Activated CD8-positive, alpha-beta T cell treated with anti-CD3 and anti-CD28 coated beads, Interleukin-2, amount 10 ng/mL, durations not matched to agents 7 days and 5 days (primary cell): ENCODE measurements around the gene TTK. TPM values are rescaled to one million over a fixed set of nuclear protein-coding genes. Genes with fewer than 3 reads are reported as not detected.

Experiments
- ATAC-seq: fragments of 150-1000 bp; cut with Tn5 transposase; one replicate; pipeline ENCODE4 v1.10.0; 2021; ENCODE audit warnings: moderate library complexity
- CTCF ChIA-PET: fragments of 350-600 bp; sonication (Branson Sonifier 250); formaldehyde crosslinking; loops from one replicate; lab custom pipeline; 2021; ENCODE audit warnings: antibody characterized with exemption; lab: Charles Lee
- POLR2A ChIA-PET: fragments of 350-600 bp; sonication (Branson Sonifier 250); formaldehyde crosslinking; loops from one replicate; lab custom pipeline; 2021; ENCODE audit warnings: antibody characterized with exemption; lab: Charles Lee
- DNase-seq: peaks from one replicate; pipeline ENCODE4 v3.0.0-alpha.2; 2020
- H3K27ac Mint-ChIP-seq: one replicate; pipeline ENCODE4 v1.8.0; 2021; ENCODE audit warnings: mild to moderate bottlenecking, mixed read lengths
- H3K27me3 Mint-ChIP-seq: one replicate; pipeline ENCODE4 v1.8.0; 2021; ENCODE audit warnings: low read depth, mixed read lengths
- H3K36me3 Mint-ChIP-seq: one replicate; pipeline ENCODE4 v1.8.0; 2021; ENCODE audit warnings: low read depth, mixed read lengths
- H3K4me1 Mint-ChIP-seq: one replicate; pipeline ENCODE4 v1.8.0; 2021; ENCODE audit warnings: low read depth, mixed read lengths
- H3K4me3 Mint-ChIP-seq: one replicate; pipeline ENCODE4 v1.8.0; 2021; ENCODE audit warnings: mild to moderate bottlenecking, mixed read lengths
- H3K9me3 Mint-ChIP-seq: one replicate; pipeline ENCODE4 v1.8.0; 2022; ENCODE audit warnings: mixed read lengths; ENCODE audit not compliant: insufficient read depth
- total RNA-seq, 2 experiments: library from RNA; stranded (reverse); gene quantifications; one replicate each; pipeline ENCODE4 v1.2.3, GENCODE V29; 2021

TTK gene
- 10 to 100 TPM; 40.9 to 47.8 TPM for total RNA-seq

DNA sequence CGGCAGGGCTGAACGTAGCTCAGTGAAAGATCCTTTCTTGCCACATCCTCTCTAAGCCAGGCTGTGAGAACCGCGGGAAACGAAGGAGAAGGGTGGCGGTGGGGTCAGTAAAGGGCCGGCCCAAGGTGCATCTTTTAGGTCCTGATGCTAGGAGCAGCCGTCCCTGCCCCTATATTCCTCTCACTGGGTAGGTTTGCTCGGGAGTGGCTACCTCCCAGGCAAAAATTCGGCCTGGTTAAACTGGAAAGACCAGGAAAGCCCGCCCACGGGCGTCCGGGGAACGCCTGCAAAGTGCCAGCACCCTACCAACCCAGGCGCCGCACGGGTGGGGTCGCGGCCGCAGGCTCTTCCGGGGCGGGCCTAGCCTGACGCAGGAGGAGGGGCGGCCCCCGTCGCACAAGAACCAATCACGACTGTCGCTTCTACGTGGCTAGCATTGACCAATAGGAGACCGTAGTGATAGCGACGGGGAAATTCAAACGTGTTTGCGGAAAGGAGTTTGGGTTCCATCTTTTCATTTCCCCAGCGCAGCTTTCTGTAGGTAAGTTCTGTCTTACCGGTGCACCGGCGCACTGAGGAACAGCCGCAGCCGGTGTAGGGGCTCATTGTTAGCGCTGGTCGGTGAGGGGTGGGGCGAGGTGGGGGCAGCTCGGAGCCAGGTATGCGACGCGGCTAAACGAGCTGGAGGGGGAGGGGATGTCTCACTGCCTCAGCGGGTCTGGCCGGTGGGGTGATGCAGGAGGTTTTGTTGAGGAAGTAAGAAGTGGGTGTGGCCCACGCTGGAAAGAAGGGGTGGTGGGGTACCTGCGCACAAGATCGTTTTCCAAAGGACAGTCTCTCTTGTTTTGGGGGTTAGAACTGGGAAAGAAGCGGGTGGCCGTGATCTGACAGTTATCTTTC, at the start of gene TTK:
Gene TTK (plus strand): TSS at position 477 of the 900 bp plus-strand sequence. CDS start 1,195 bp downstream, outside the sequence.
- H3K27ac Mint-ChIP-seq, result peak within 1 kb of the TSS; percentile 99
- H3K27me3 Mint-ChIP-seq, result peaks cover 3% of the 10 kb centered on the region
- H3K36me3 Mint-ChIP-seq, result peaks cover 32% of the 10 kb centered on the region
- ChIA-PET POLR2A (interaction anchor here (0.6 to 2.0 kb wide), 12 partner anchors 8 to 102 kb away, joined by 3 to 14 read pairs (median 4); partner anchors contain the start of gene BCKDHB), CTCF (interaction anchor here (0.9 to 13.0 kb wide), 9 partner anchors 16 to 136 kb away, joined by 3 to 108 read pairs (median 6); no protein-coding TSS in a partner anchor)
- DNase-seq, result peak; percentile 95
- H3K4me3 Mint-ChIP-seq, result peak within 1 kb of the TSS; percentile 92
- peak; percentile 98 for ATAC-seq
- H3K9me3 Mint-ChIP-seq, result no peaks in the 10 kb centered on the region
- H3K4me1 Mint-ChIP-seq, result peaks cover 44% of the 10 kb centered on the region

DNA sequence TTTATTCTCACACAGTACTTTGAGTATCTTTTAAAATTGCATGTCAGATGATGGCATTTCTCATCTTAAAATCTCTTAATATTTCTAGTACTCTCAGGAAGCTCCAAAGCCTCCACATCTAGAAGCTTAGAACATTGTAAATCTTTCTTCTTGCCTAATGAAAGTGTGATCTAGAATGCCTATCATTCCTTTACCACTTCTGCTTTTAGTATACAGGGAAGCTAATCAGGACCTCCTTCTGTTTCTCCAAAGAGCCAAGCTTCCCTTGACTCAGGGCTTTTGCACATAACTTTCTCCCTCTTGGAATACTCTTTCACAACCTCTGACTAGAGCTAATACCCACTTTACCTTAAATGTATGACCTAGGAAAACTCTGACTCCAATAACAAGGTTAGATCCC, 49.6 kb upstream of the TTK start:
- ChIA-PET CTCF (interaction anchor here (1.0 to 1.4 kb wide), 2 partner anchors 9 to 49 kb away, joined by 6 to 8 read pairs; no protein-coding TSS in a partner anchor), POLR2A (no interaction called here)
- DNase-seq (no peak), ATAC-seq (no peak)
- peaks cover 19% of the 10 kb centered on the region for H3K27me3 Mint-ChIP-seq
- no peaks in the 10 kb centered on the region for H3K9me3 Mint-ChIP-seq
- no peaks in the 10 kb centered on the region for H3K4me1 Mint-ChIP-seq
- H3K4me3 Mint-ChIP-seq, result no peak overlapping the region
- H3K36me3 Mint-ChIP-seq, result peaks cover 2% of the 10 kb centered on the region
- no peak overlapping the region for H3K27ac Mint-ChIP-seq

DNA sequence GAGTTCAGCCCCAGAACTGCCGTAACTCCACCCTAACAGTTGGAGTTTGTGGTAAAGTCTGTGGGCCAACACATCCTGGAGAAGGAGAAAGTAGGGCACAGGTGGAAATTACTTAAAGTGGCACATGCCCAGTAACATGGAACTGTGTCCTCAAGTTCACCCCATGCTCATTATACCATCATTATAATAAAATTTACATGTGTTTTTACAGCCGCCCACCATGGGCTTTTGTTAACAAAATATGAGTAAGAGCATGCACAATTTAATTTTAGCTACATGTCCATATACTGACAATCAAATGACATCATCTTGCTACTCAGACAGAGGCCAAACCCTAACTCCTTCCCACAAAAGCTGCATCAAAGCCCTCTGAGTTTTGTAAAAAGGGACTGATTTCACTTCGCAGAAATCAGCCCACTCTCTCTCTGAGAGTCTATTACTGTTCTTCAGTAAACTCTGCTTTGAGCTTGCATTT, 39.8 kb upstream of the TTK start:
- H3K9me3 Mint-ChIP-seq, result peaks cover 6% of the 10 kb centered on the region
- CTCF ChIA-PET, result interaction anchor here (0.6 to 1.8 kb wide), 3 partner anchors 11 to 45 kb away, joined by 3 to 14 read pairs (median 3); no protein-coding TSS in a partner anchor
- H3K27me3 Mint-ChIP-seq, result peaks cover 25% of the 10 kb centered on the region
- H3K4me3 Mint-ChIP-seq, result no peak overlapping the region
- no peak overlapping the region for H3K27ac Mint-ChIP-seq
- peak; percentile 69 for ATAC-seq
- H3K36me3 Mint-ChIP-seq, result no peaks in the 10 kb centered on the region
- POLR2A ChIA-PET, result interaction anchor here (1.7 kb wide), 1 partner anchor 39 kb away, joined by 5 read pairs; the partner anchor contains the start of gene TTK
- no peak for DNase-seq
- H3K4me1 Mint-ChIP-seq, result peaks cover 11% of the 10 kb centered on the region

DNA sequence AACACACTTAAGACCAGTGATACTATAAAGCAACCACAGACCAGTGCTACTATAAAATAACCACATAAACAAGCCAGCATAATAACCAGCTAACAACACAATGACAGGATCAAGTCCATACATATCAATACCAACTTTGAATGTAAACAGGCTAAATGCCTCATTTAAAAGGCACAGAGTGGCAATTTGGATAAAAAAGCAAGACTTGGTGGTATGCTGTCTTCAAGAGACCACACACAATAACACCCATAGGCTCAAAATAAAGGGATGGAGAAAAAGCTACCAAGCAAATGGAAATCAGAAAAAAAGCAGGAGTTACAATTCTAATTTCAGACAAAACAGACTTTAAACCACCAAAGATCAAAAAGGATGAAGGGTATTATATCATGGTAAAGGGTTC, 37.3 kb upstream of the TTK start:
- Mint-ChIP-seq H3K9me3 (peaks cover 9% of the 10 kb centered on the region), H3K27me3 (peaks cover 16% of the 10 kb centered on the region), H3K27ac (no peak overlapping the region), H3K36me3 (no peaks in the 10 kb centered on the region), H3K4me1 (peaks cover 11% of the 10 kb centered on the region), H3K4me3 (no peak overlapping the region)
- no peak for ATAC-seq
- ChIA-PET CTCF (interaction anchor here (0.9 kb wide), 1 partner anchor 18 kb away, joined by 4 read pairs; no protein-coding TSS in a partner anchor), POLR2A (no interaction called here)
- no peak for DNase-seq

DNA sequence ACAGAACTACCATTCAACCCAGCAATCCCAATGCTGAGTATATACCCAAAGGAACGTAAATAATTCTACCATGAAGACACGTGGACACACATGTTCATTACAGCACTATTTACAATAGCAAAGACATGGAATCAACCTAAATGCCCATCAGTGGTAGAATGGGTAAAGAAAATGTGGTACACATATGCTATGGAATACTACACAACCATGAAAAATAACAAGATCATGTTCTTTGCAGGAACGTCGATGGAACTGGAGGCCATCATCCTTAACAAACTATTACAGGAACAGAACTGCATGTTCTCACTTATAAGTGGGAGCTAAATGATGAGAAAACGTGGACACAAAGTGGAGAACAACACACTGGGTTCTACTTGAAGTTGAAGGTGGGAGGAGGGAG, 34.7 kb upstream of the TTK start:
- Mint-ChIP-seq H3K27ac (no peak overlapping the region), H3K27me3 (peaks cover 17% of the 10 kb centered on the region), H3K36me3 (no peaks in the 10 kb centered on the region), H3K4me3 (no peak overlapping the region), H3K4me1 (peaks cover 4% of the 10 kb centered on the region), H3K9me3 (peaks cover 9% of the 10 kb centered on the region)
- POLR2A ChIA-PET, result no interaction called here
- no peak for DNase-seq
- CTCF ChIA-PET, result interaction anchor here (1.1 kb wide), 1 partner anchor 21 kb away, joined by 3 read pairs; no protein-coding TSS in a partner anchor
- ATAC-seq, result no peak

DNA sequence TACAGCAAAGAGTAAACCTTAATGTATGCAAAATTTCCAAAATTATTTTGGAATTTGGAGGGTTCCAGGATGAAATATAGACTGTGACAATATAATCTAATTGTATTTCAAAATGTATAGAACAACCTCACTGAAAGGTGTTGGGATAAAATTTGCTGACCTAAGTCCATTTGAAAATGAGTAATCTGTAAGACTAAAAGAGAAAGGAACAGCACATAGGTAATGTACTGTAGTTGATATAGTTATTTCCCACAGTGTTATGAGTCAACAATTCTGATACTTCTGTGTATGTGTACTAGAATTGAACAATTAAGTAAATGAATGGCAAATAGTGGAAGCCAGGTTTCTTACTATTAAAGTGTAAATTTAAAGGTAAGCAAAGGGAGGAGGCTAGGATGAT, 33.3 kb upstream of the TTK start:
- POLR2A ChIA-PET, result no interaction called here
- no peaks in the 10 kb centered on the region for H3K36me3 Mint-ChIP-seq
- H3K4me1 Mint-ChIP-seq, result no peaks in the 10 kb centered on the region
- CTCF ChIA-PET, result no interaction called here
- peaks cover 21% of the 10 kb centered on the region for H3K27me3 Mint-ChIP-seq
- H3K4me3 Mint-ChIP-seq, result no peak overlapping the region
- peaks cover 9% of the 10 kb centered on the region for H3K9me3 Mint-ChIP-seq
- no peak overlapping the region for H3K27ac Mint-ChIP-seq
- DNase-seq (no peak), ATAC-seq (no peak)

DNA sequence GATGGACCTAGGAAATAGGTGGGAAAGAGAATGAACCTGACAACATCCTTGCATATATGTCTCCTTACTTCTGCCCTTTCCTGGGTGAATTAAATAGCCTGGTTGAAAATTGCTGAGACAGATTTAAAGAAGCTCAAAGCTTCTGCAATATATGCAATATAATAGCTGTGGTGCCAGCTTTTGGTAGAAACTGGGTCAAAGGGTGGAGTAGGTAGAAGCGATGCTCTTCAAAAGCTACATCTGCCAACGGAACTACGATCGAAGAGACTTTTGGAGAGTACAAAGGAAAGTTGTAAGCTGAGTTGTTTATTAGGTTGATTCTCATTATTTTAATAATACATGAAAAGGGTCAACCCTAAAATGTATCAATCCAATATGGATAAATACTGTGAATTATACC, 22.8 kb upstream of the TTK start:
- ATAC-seq, result no peak
- Mint-ChIP-seq H3K27me3 (peaks cover 9% of the 10 kb centered on the region), H3K4me3 (no peak overlapping the region), H3K27ac (no peak overlapping the region), H3K4me1 (peaks cover 4% of the 10 kb centered on the region), H3K9me3 (no peaks in the 10 kb centered on the region), H3K36me3 (no peaks in the 10 kb centered on the region)
- POLR2A ChIA-PET, result interaction anchor here (1.2 kb wide), 1 partner anchor 22 kb away, joined by 7 read pairs; the partner anchor contains the start of gene TTK
- CTCF ChIA-PET, result interaction anchor here (1.0 to 1.8 kb wide), 5 partner anchors 23 to 111 kb away, joined by 3 to 14 read pairs (median 3); partner anchors contain the start of gene TTK
- no peak for DNase-seq

DNA sequence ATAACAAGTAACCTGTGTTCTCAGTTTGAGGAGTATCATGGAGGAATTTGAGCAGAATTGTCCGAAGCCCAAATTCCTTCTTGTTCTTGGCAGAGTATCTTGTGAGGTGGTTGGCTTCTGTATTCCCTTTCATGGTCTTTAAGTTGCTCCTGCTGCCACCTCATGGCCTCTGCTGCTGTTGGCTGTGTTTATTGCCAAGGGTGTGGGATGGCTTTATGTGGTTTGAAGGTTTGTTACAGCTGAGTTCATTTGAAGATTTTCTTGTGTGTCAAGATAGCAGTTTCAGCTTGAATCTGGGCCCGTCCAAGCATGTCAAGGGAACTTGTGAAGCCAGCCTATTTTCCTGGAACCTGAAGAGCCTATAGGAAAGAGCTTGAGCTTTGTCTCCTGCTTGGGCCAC, 20.2 kb upstream of the TTK start:
- Mint-ChIP-seq H3K36me3 (no peaks in the 10 kb centered on the region), H3K27me3 (peaks cover 3% of the 10 kb centered on the region), H3K4me1 (peaks cover 4% of the 10 kb centered on the region), H3K9me3 (no peaks in the 10 kb centered on the region), H3K27ac (no peak overlapping the region), H3K4me3 (no peak overlapping the region)
- ATAC-seq, result no peak
- CTCF ChIA-PET, result interaction anchor here (1.5 to 3.5 kb wide), 3 partner anchors 17 to 38 kb away, joined by 4 to 24 read pairs (median 9); partner anchors contain the start of gene ELOVL4
- POLR2A ChIA-PET, result no interaction called here
- DNase-seq, result no peak

DNA sequence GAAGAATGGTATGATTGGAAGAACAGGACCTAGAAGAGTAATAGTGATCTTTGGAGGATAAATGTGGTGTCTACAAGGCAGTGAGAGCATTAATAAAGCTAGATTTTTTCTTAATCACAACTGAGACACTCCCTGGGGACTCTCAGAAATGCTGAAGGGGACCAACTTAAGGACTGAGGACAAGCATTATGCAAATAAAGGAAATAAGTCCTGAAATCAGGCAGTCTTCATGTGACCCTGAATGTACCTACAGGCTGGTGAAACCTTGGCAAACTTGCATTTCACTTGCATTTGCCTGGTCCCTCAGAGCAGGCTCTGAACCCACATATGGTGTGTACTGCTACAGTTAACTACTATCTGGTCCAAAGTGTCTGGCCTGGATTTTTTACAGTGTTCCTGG, 19.3 kb upstream of the TTK start:
- DNase-seq (no peak), ATAC-seq (no peak)
- H3K27ac Mint-ChIP-seq, result no peak overlapping the region
- no peak overlapping the region for H3K4me3 Mint-ChIP-seq
- POLR2A ChIA-PET, result no interaction called here
- no peaks in the 10 kb centered on the region for H3K9me3 Mint-ChIP-seq
- no peaks in the 10 kb centered on the region for H3K36me3 Mint-ChIP-seq
- peaks cover 4% of the 10 kb centered on the region for H3K4me1 Mint-ChIP-seq
- CTCF ChIA-PET, result interaction anchor here (1.5 to 3.5 kb wide), 3 partner anchors 16 to 39 kb away, joined by 4 to 24 read pairs (median 9); partner anchors contain the start of gene ELOVL4
- peaks cover 2% of the 10 kb centered on the region for H3K27me3 Mint-ChIP-seq

DNA sequence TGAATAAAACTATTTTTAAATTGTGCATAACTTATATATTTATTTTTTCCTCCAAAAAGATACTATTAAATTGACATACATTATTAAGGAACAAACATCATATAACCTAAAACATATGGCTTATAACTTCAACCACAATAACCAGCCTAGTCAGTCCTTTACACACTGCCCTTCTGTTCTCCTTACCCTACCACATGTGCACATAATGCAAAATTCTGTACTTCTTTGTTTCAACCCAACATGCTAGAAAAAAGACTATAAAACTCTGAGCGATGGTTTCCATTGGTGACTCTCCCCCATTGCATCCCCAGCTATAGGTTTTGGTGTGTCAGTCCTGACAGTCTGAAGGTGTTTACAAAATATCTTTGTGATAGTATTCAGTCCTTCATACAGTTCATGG, 14.8 kb upstream of the TTK start:
- DNase-seq (no peak), ATAC-seq (no peak)
- Mint-ChIP-seq H3K4me3 (no peak overlapping the region), H3K9me3 (no peaks in the 10 kb centered on the region), H3K27me3 (peaks cover 4% of the 10 kb centered on the region), H3K4me1 (no peaks in the 10 kb centered on the region), H3K36me3 (no peaks in the 10 kb centered on the region), H3K27ac (no peak overlapping the region)
- POLR2A ChIA-PET, result no interaction called here
- CTCF ChIA-PET, result interaction anchor here (1.1 kb wide), 1 partner anchor 40 kb away, joined by 7 read pairs; no protein-coding TSS in a partner anchor

DNA sequence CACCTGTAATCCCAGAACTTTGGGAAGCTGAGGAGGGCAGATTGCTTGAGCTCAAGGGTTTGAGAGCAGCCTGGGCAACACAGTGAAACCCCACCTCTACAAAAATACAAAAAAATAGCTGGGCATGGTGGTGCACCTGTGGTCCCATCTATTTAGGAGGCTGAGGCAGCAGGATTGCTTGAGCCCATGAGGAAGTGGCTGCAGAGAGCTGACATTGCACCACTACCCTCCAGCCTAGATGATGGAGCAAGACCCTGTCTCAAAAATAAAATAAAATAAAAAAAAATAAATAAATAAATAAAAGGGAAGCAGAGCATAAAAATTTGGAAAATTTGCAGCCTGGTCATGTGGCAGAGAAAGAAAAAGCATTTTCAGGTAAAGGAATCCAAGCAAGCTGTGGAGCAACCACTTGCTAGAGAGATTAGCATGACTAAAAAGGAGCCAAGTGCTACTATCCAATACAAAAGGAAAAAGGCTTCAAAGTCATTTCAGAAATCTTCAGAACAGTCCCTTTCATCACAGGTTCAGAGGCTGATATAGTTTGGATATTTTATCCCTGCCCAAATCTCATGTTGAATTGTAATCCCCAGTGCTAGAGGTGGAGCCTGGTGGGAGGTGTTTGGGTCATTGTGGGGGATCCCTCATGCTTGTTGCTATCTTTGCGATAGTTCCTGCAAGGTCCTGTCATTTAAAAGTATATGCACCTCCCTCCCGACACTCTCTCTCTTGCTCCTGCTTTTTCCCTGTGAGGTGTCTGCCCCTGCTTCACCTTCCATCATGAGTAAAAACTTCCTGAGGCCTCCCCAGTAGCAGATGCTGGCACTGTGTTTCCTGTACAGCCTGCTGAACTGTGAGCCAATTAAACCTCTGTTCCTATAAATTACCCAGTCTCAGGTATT, 11.2 kb upstream of the TTK start:
- no peak overlapping the region for H3K27ac Mint-ChIP-seq
- H3K9me3 Mint-ChIP-seq, result no peaks in the 10 kb centered on the region
- DNase-seq (no peak), ATAC-seq (no peak)
- POLR2A ChIA-PET, result no interaction called here
- peaks cover 17% of the 10 kb centered on the region for H3K27me3 Mint-ChIP-seq
- no peaks in the 10 kb centered on the region for H3K4me1 Mint-ChIP-seq
- no peak overlapping the region for H3K4me3 Mint-ChIP-seq
- CTCF ChIA-PET, result interaction anchor here (1.0 kb wide), 1 partner anchor 44 kb away, joined by 6 read pairs; no protein-coding TSS in a partner anchor
- no peaks in the 10 kb centered on the region for H3K36me3 Mint-ChIP-seq
